ENCODE data around the gene RNU5D-1.

GRCh38 chr1:44776730-44777068 is 45.7 kb upstream of the RNU5D-1 start:
- TF ChIP-seq POLR2AphosphoS5 (IDR thresholded peaks at IDR 0.05; ENCODE audit: low read depth, low read length), result no peak
- no peak for TF ChIP-seq TAF1 (IDR thresholded peaks at IDR 0.05; ENCODE audit: borderline replicate concordance, low read depth, low read length)
